IPS-18c (cell line): ENCODE results near the gene TEF.
"Not testable (repeated sequence)": the region's sequence is repeated elsewhere in the genome, so short reads cannot be mapped to it uniquely, and the experiment has no call there.

ENCODE experiments used
- H3K4me3 ChIP-seq: 2 replicates; pipeline ENCODE4 v1.7.0; 2013; ENCODE audit warnings: low read depth, mild to moderate bottlenecking, low read length, moderate library complexity; ENCODE audit not compliant: insufficient read depth
- H3K9me3 ChIP-seq: one replicate; pipeline ENCODE4 v1.6.1; 2013; ENCODE audit warnings: mild to moderate bottlenecking, low read length, moderate library complexity; ENCODE audit not compliant: control insufficient read depth, insufficient read depth

TEF gene

DNA sequence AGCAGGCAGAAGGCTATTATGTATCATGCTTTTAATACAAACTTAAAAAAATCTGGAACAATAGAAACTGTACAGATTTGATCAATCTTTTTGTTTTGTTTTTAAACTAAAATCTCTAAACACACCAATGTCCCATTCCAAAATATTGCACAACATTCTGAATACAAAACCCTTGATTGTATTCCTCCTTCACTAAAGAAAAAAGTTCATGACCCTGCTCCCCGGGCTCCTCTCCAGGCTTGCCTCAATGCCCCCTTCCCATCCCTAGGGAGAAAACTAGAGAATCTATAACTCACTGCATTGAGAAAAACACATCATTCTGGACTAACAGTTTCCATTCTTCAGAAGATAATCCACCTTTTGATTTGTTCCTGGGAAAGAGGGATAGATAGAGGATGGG lies 51.7 kb downstream of the TEF start:
- not testable (repeated sequence) for H3K4me3 ChIP-seq, H3K9me3 ChIP-seq

DNA sequence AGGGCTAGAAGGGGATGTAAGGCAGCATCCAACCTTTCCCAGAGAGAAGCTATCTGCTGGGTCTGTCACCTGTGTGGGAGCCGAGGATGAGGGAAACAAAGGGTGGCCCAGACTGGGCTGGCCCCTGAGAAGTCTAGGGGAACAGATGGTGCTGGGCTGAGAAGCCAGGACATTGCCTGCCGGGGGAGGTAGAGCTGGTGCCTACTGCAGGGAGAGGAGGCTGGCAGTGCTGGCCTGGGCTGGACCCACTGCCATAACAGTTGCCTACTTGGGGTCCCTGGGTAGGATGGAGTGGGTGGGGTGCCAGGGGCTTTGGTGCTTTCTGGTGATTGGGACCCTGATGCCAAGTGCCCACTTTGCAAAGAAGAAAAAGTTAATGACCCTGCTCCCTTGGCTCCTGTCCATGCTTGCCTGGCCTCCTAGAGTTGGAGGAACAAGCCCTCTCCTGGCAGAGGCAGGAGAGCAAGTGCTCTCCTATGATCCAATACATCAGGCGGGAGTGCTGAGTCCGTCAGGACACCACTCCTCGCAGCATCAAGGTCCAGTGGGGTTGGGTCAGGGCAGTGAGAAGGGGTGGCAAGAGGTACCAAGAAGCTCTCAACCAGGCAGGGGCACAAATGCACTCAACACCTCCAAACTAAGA lies 52.7 kb downstream of the TEF start:
- H3K4me3 ChIP-seq, H3K9me3 ChIP-seq: not testable (repeated sequence)

DNA sequence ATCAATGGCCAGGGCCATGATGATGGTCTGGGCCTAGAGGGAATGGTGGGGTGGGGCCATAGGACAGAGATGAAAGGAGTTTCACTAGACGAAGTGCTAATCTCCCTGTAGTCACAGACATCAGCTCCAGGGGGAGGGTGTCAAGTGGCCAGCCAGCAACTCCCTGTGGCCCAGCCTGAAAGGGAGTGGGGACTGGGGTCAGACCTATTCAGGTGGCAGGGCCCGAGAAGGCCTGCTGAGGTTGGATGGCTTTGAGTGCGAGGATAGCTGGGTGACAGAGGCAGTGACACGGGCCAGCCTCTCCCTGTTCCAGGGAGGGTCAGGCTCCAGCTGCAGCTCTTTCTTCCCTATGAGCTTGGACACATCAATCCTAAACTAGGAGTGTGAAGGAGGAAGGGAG lies 53.8 kb downstream of the TEF start:
- no peak overlapping the region for H3K4me3 ChIP-seq

DNA sequence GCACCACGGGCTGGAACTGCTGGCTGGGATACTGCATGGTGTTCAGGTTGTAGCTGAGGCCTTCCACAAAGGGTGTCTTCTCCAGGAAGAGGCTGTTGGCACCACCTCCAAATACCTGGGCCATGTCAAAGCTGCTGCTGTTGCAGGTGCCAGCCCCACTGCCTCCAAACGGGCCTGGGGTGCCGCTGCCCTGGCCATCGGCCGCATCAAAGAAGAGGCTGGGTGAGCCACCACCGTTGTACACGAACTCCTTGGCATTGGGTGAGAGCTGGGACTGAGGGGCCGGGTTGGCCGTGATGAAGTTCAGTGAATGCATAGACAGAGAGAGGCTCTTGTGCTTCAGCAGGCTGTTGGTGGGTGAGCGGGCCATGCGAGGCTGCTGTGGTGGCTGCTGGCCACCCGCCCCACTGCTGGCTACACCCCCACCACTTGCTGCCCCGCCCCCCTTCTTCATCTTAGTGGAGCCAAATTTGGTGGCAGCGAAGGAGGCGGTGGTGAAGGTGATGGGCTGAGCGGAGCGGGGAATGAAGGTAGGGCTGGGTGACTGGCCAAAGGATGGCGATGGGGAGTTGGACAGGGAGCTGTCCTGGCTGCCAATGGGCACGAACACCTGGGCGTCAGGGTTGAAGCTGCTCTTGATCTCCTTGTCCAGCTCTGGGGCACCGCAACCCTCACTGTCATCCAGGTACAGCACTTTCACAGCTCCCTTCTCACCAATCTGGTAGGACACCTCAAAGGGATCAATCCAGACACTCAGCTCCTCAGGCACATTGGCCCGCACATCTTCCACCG lies 54.8 kb downstream of the TEF start:
- H3K4me3 ChIP-seq, result no peak overlapping the region; the same call in 1 of the 2 replicates
- peaks cover 2% of the 10 kb centered on the region for H3K9me3 ChIP-seq

More for the DNA sequence above, 53.8 kb downstream of the TEF start:
- H3K9me3 ChIP-seq, result peaks cover 2% of the 10 kb centered on the region

DNA sequence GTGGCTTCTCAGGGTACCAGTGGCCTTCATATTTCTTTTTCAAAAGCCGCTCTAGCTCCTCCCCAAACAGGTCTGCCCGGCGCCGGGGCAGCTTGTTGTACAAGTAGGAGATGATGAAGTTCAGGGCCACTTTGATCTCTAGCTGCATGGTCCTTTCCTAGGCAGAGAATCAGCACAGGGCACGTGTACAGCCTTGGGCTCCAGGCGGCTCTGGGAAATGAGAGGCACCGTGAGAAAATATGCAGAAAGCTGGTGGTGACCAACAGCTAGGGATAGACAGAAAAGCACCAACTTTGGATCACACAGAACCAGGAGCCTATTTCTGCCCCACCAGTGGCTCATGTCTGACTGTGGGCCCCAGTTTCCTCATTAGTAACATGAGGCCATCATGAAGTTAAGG lies 55.5 kb downstream of the TEF start:
- Histone ChIP-seq H3K4me3 (no peak overlapping the region), H3K9me3 (peaks cover 2% of the 10 kb centered on the region)

DNA sequence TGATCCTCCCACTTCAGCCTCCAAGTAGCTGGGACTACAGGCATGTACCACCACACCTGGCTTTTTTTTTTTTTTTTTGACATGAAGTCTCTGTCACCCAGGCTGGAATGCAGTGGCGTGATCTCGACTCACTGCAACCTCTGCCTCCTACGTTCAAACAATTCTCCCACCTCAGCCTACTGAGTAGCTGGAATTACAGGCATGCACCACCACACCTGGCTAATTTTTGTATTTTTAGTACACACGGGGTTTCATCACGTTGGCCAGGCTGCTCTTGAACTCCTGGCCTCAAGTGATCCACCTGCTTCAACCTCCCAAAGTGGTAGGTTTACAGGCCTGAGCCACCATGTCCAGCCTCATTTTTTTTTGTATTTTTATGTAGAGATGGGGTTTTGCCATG lies 58.8 kb downstream of the TEF start:
- H3K4me3 ChIP-seq, H3K9me3 ChIP-seq: not testable (repeated sequence)

DNA sequence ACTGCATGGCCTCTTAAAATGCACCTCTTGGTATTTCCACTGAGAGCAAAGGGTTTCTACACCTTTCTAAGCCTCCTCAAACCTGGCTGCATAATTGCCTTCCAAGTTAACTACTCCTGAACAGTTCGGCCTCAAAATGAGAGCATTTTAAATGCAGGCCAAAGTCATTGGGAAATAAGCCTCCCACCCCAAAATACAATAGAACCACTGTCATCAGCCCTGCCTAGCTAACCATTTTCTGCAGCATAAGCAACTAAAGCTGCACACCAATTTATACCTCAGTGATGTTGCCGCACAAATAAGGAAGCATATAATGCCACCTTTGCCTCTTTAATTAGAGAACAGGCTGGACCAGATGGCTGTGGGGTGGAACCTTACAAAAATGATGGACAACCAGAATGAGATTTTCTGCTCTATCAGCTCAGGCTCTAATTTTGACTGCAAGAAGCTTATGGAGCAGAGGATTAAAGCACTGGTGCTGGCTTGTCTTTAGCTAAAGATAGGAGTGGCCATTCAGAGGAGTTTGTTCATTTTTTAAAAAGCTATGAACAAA lies 60.6 kb downstream of the TEF start:
- H3K9me3 ChIP-seq, result no peaks in the 10 kb centered on the region
- no peak overlapping the region for H3K4me3 ChIP-seq

DNA sequence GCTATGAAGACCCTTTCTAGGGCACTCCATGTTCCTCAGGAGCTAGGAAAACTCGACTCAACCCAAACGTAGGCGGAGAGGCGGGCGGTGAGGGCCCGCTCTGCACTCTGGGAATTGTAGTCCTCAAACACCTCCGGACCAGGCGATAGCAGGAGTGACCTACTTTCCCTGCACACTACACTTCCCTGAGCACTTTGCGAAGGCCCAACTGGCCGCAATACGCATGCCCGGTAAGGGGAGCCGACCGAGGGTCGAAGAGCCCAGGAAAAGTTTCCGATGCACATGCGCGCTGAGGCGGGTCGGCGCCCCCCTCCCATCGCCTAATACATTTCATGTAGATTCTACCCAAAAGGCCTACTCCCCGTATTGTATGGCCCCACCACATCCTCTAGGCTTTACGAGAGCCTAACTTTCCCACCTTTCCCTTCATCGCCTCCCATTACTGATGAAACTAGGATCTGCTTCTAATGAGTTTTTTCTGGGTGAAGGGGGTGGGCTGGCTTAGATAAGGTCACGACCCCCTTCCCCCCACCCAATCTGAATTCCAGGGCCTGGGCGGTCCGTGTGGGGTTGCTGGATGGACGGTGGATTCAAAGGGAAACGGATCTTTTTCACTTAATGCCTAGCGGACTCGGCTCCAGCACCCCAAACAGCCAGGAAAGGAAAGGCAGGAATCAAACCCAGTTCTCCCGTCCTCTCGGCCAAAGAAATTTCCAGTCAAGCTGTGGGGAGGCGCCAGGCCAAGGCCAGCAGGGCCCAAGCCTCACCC lies 62.8 kb downstream of the TEF start:
- peak overlapping the region; percentile 66 for H3K4me3 ChIP-seq
- no peaks in the 10 kb centered on the region for H3K9me3 ChIP-seq

DNA sequence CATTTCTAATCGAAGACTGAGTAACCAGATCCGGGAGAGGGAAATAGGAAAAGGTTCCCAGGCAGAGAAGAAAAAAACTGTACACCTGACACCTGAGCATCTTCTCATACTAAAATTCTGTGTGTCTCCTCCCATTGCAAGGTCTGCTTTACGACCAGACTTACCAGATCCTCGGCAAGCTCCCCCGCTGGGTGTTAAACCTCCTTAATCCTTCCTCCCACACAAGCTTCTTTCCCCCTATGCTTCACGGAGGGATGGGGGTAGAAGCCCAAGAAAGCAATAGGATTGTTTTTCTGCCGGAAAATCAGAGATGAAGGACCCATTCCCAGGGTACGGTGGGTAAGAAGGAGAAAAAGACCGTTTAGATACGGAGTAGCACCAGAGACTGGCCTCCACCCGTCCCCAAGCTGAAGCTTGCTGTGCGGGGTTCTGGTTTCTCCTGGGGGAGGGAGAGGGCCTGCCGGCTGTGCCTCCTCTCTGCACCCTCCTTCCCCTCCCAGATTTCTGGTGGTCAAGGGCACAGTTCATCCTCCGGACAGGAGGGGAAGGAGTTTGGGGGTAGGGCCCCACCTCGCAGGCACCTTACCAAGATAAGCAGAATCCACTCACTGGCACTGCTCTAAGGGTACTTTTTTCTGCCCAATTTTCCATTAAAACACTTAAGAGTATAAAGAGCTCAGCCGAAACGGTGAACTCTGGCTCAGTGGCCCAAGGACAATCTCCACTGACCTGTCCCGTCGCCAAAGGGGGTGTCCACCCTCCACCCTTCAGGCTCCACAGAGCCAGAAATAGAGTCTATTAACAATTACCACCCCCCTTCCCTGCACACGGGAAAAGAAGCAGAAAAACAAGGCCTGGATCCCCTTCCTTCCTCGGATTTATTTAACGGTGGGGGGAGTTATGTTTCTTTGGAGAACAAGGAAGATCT lies 63.7 kb downstream of the TEF start:
- Histone ChIP-seq H3K4me3 (peak overlapping the region; percentile 66), H3K9me3 (no peaks in the 10 kb centered on the region)

DNA sequence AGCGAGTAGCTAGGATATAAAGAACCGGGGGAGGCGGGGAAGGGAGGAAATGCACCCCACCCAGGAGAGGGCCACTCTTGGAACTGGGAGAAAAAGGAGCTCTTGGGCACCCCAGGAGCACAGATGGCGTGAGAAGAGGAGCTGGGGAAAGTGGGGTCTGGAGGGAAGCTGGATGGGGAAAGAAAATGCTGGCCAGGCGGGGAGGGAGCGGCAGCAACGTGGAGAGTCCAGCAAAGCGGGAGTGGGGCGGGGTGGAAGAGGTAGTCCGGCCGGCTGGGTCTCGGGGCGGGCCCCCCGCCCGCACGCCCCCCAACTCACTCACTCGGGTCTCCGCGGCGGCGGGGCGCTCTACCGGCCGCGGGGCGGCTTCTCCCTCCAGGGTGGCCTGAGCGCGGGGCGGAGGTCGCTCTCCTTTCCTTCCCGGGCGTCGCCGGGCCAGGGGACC lies 64.3 kb downstream of the TEF start:
- Histone ChIP-seq H3K4me3 (peak overlapping the region; percentile 66), H3K9me3 (no peaks in the 10 kb centered on the region)

DNA sequence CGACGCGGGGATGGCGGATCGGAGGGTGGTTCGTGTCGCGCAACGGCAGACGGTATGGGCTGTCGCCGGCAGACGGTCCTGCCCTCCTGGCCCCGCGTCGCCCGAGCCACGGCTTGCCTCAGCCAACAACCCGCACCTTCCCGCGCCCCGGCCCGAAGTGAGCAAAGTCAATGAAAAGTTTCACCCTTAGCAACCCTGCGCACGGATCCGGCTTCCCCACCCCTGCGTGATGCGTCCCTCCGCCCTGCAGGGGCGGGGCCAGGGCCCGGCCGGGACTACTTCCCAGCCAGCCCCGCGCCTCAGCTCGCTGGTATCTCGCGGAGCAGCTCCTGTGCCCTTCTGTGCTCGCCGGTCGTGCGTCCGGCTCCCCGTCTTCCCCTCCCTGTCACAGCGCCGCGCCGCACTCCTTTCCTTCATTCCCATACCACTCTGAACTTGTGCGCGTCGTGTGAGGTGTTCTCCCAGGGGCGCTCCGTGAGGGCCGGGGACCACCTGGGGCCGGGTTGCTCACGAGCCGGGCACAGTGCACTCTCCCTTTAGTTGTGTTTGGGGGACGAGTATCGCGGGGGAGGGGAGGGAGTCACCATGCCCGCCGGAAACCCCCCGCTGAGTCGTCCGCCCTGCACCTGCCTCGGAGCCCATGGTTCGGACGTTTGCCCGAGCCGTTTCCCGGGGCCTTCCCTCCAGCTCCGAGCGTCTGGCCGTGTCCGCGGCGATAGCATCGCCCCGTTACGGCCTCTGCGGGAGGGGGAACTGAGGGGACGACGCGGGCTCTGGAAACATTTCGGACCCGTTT lies 65.1 kb downstream of the TEF start, which contains the start of gene TOB2:
TOB2 (minus strand) TSS at position 163 of the 796 bp plus-strand sequence. CDS start 9,456 bp downstream, outside the sequence.
- peak within 1 kb of the TSS; percentile 66 for H3K4me3 ChIP-seq
- no peaks in the 10 kb centered on the region for H3K9me3 ChIP-seq

DNA sequence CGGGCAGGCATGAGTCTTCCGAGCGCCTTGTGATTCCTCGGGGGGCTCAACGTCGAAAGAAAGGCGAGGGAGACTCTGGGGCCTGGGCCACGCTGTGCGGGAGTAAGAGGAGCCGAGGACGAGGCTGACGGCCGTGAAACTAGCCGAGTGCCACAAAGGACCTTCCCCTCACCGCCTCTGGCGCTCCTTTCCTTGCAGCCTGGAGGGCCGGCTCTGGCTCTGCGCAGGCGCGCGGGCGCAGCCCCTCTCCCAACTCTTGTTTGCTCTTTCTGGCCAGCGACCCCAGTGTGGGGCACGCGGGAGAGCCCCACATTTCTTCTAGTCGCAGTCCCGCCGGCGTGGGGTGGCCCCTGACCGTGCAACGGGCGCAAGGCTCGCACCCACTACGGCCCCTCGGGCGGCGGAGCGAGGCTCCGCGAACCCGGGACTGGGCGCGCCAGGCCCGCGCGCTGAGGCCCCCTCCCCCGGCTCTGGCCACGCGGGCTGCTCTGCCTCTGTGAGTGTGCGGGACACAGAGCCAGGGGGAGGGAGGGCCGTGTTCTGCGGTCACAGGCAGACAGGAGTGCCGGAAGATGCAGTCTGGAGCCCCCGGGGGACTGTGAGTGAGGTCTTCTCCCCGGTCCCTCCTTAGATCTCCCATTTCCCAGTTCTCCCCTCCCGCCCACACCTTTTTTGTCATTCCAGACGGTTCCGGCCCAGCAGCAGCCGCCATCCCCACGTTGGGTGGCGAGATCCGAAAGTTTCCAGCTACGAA lies 65.9 kb downstream of the TEF start:
- Histone ChIP-seq H3K9me3 (no peaks in the 10 kb centered on the region), H3K4me3 (peak overlapping the region; percentile 66)

DNA sequence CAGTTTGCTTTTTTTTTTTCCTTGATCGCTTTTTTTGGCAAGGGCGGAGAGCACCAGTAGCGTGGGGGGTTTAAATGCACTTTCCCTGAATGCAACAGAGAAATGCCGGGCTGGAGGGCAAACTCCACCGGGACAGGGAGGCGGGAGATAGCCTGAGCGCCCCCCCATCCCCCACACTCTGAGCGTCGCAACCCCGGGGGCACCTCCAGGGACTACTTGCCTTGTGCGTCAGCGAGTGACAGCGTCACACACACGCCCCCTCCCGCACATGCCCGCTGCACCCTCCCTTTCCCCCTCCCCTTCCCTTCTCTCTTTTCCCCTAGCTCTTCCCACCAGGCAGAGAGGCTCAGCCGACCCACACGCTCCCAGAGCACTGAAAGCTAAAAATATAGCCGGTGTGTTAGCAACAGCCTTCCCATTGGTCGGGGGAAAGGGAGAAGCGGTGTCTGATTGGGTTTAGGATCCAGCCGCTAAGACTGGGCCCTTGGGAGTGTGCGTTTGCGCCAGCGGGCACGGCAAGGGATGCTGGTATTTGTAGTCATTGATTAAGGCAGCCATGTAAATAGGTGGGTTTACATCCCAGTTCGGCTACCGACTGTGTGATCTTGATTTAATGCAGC lies 66.6 kb downstream of the TEF start:
- Histone ChIP-seq H3K9me3 (no peaks in the 10 kb centered on the region), H3K4me3 (peak overlapping the region; percentile 66)
